Activated T-cell treated with anti-CD3 and anti-CD28 coated beads, Interleukin-2, amount 50 U/mL, for 24 hours (primary cell): ENCODE data around the gene FUBP1.

Source experiments
- DNase-seq: peaks from one replicate; pipeline ENCODE4 v3.0.0-alpha.2; 2020
- H3K27ac Mint-ChIP-seq: 2 replicates; pipeline ENCODE4 v1.8.0; 2020; ENCODE audit warnings: mild to moderate bottlenecking, mixed read lengths
- H3K27me3 Mint-ChIP-seq: 2 replicates; pipeline ENCODE4 v1.8.0; 2020; ENCODE audit warnings: mixed read lengths
- H3K36me3 Mint-ChIP-seq: 2 replicates; pipeline ENCODE4 v1.8.0; 2020; ENCODE audit warnings: low read depth, mixed read lengths
- H3K4me1 Mint-ChIP-seq: 2 replicates; pipeline ENCODE4 v1.8.0; 2020; ENCODE audit warnings: low read depth, mixed read lengths
- H3K4me3 Mint-ChIP-seq: 2 replicates; pipeline ENCODE4 v1.8.0; 2020; ENCODE audit warnings: mild to moderate bottlenecking, moderate library complexity, mixed read lengths
- H3K9me3 Mint-ChIP-seq: 2 replicates; pipeline ENCODE4 v1.8.0; 2020; ENCODE audit warnings: mixed read lengths

Gene FUBP1

DNA sequence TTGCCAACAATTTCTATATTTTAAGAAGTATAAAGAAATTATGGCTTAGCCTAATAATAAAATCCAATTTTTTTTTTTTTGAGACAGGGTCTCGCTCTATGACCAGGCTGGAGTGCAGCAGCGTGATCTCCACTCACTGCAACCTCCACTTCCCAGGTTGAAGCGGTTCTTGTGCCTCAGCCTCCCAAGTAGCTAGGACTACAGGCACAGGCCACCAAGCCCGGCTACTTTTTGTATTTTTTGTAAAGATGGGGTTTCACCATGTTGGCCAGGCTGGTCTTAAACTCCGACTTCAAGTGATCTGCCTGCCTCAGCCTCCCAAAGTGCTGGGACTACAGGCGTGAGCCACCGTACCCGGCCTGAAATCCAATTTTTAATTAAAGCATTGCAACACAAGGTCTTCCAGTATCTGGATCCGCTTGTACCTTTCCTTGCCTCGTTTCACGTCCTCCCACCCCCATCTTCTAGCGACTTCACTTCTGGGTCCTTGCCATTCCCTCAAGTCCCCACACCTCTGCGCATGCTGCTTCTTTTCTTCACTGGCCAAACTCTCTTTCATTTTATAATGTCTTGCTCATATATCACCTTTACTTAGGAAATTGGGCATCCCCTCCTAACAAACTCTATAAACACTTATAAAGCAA is 2.3 kb downstream of the FUBP1 start:
- no peaks in the 10 kb centered on the region for H3K9me3 Mint-ChIP-seq
- H3K27me3 Mint-ChIP-seq: no peaks in the 10 kb centered on the region
- H3K4me3 Mint-ChIP-seq: no peak overlapping the region
- no peak overlapping the region for H3K27ac Mint-ChIP-seq
- peaks cover 47% of the 10 kb centered on the region for H3K36me3 Mint-ChIP-seq
- DNase-seq: no peak
- H3K4me1 Mint-ChIP-seq: peaks cover 52% of the 10 kb centered on the region

DNA sequence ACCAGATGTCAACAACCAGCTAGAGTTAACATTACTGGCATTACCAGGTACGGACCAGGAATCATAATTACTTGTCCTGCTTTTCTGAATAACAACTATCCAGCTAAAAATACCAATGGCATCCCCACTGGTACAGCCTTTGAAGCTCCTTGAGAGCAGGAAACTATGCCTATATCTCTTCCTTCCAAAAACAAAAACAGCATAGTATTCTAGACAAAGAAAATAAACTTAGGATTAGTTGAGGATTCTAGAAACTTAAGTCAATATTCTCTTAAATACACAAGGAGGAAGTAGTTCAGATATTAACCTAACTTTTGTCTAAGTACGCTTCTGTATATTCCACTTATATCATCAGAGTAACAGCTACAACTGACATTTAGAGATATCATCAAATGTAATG is 3.0 kb downstream of the FUBP1 start:
- H3K36me3 Mint-ChIP-seq: peaks cover 48% of the 10 kb centered on the region
- H3K4me1 Mint-ChIP-seq: peaks cover 53% of the 10 kb centered on the region
- DNase-seq: no peak
- H3K27ac Mint-ChIP-seq: peak overlapping the region; percentile 93
- H3K9me3 Mint-ChIP-seq: no peaks in the 10 kb centered on the region
- H3K4me3 Mint-ChIP-seq: no peak overlapping the region
- no peaks in the 10 kb centered on the region for H3K27me3 Mint-ChIP-seq

DNA sequence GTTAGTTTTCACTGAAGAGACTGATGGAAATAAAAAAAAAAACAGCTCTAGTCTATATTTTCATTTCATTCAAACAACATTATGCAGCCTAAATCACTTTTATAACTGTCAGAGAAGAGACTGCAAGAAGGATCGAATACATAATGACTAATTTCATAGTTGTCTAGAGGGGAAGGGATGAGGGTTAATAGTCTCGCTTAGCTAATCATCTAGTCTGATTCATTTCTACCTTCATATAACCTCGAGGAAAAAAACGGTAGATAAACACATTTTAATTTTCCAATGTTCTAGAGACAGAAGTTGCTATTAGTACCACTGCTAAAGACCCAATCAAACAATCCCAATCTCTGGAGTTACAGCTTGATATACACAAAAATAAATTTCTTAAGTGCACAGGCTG is 3.5 kb downstream of the FUBP1 start:
- H3K36me3 Mint-ChIP-seq: peaks cover 54% of the 10 kb centered on the region
- no peaks in the 10 kb centered on the region for H3K27me3 Mint-ChIP-seq
- peaks cover 53% of the 10 kb centered on the region for H3K4me1 Mint-ChIP-seq
- H3K4me3 Mint-ChIP-seq: no peak overlapping the region
- H3K27ac Mint-ChIP-seq: peak overlapping the region; percentile 93
- no peak for DNase-seq
- no peaks in the 10 kb centered on the region for H3K9me3 Mint-ChIP-seq

DNA sequence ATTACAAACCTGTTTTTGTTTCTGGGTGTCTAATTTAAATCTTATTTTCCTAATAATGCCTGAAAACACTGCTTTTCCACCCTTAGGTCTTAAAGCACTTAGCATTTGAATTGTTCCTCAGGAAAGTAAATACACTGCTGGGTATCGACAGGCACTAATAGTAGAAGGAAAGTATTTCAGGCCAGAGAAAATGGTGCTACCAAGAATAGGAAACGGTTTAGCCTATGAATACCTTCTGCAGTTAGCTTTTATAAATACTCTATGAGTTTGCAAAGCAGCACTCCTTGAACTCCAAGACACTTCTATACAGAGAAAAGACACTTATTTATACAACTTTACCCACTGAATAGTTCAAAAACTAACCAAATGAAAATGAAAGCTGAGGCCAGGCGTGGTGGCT is 6.8 kb downstream of the FUBP1 start:
- Mint-ChIP-seq H3K27ac (peak overlapping the region; percentile 73), H3K4me3 (peak overlapping the region; percentile 48), H3K27me3 (no peaks in the 10 kb centered on the region), H3K9me3 (no peaks in the 10 kb centered on the region), H3K4me1 (peaks cover 76% of the 10 kb centered on the region), H3K36me3 (peaks cover 84% of the 10 kb centered on the region)
- no peak for DNase-seq

DNA sequence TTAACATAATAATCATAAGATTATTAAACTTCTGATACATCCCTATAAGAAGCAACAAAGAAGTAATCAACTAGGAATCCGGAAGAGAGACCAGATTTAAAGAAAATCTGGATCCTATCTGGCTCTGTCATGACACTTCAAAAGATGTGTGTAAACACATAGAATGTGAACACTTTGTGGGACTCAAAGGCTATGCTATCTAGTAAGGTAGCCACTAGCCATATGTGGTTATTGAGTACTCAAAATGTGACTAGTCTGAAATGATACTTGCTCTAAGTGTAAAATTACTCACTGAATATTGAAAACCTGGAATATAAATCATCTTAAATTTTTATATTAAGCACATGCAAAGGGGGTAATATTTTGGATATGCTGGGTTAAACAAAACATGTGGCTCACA is 8.7 kb downstream of the FUBP1 start:
- peaks cover 91% of the 10 kb centered on the region for H3K36me3 Mint-ChIP-seq
- H3K27ac Mint-ChIP-seq: peak overlapping the region; percentile 37
- peaks cover 73% of the 10 kb centered on the region for H3K4me1 Mint-ChIP-seq
- no peaks in the 10 kb centered on the region for H3K9me3 Mint-ChIP-seq
- peak overlapping the region; percentile 8 for H3K4me3 Mint-ChIP-seq
- no peaks in the 10 kb centered on the region for H3K27me3 Mint-ChIP-seq
- DNase-seq: no peak

DNA sequence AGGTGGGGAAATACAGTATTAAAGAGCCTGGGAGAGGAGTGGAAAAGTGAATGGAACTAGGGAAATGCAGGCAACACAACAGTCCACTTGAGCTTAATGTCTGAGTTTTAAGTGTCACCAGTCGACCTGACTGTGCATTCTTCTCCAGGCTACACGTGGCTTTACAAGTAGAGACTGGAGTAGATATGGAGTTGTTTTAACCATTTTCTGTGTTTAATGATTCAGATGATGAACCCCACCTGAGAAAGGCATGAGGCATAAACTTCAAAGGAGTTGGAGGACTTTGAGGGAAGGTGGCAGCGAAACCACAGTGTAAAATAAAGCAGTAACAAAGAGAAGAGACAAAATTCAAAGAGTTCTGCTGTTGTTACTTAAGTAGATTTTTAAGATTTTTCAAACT is 12.6 kb downstream of the FUBP1 start:
- DNase-seq: no peak
- H3K9me3 Mint-ChIP-seq: no peaks in the 10 kb centered on the region
- peak overlapping the region; percentile 85 for H3K27ac Mint-ChIP-seq
- no peak overlapping the region for H3K4me3 Mint-ChIP-seq
- H3K27me3 Mint-ChIP-seq: no peaks in the 10 kb centered on the region
- H3K36me3 Mint-ChIP-seq: peaks cover 93% of the 10 kb centered on the region
- peaks cover 71% of the 10 kb centered on the region for H3K4me1 Mint-ChIP-seq

DNA sequence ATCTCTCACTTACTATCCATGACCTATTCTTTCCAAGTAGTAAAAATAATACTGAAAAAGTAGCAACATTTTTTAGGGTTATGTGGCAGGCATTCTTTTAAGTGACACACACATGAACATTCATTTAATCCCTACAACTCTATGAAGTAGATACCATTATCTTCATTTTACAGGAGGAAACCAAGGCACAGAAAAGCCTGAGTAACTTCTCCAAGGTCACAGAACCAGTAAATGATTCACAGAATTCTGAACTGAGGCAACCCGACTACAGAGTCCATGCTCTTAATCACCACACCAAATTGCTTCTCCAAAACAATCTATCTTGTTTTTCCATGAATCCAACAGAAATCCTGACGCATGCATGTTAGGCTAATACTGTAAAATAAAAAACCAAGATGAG is 17.5 kb downstream of the FUBP1 start:
- Mint-ChIP-seq H3K4me3 (no peak overlapping the region), H3K9me3 (no peaks in the 10 kb centered on the region), H3K4me1 (peaks cover 53% of the 10 kb centered on the region), H3K36me3 (peaks cover 94% of the 10 kb centered on the region), H3K27me3 (no peaks in the 10 kb centered on the region), H3K27ac (peak overlapping the region; percentile 91)
- DNase-seq: no peak

DNA sequence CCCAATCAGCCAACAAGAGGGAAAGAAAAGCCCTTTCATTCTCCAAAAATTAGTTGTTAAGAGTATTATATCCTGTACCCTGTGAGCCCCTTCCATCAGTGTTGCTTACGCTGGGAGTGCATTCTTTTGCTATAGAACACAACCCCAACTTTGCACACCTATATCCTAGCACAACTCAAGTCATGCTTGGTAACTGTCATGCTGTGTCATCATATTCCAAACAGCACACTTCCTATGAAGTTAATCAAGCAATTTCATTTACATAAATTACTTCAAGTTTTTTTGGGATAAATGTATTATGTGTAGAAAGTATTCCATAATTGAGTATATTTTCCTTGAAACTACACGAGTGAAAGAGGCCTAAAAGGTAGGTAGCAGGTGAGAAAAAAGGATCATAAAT is 20.0 kb downstream of the FUBP1 start:
- Mint-ChIP-seq H3K9me3 (no peaks in the 10 kb centered on the region), H3K27ac (peak overlapping the region; percentile 53), H3K27me3 (no peaks in the 10 kb centered on the region), H3K4me3 (no peak overlapping the region), H3K4me1 (peaks cover 51% of the 10 kb centered on the region), H3K36me3 (peaks cover 97% of the 10 kb centered on the region)
- no peak for DNase-seq

DNA sequence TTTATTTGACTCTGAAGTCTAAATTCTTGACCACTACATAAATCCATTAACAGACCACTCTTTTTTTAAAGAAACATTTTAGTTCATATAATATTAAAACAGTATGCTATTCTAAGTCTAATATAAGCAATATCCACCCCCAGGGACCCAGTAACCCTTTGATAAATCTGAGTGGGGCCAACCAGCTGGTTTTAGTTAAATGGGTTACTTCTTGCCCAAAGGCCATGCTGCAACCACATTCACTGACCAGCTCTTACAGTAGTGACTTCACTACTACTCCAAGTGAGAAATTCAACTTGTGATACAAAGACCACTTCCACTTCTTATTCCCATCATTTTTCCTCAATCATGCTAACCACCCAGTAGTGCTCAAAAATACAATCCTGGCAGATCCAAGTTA is 20.5 kb downstream of the FUBP1 start:
- no peaks in the 10 kb centered on the region for H3K9me3 Mint-ChIP-seq
- no peaks in the 10 kb centered on the region for H3K27me3 Mint-ChIP-seq
- no peak for DNase-seq
- peaks cover 51% of the 10 kb centered on the region for H3K4me1 Mint-ChIP-seq
- H3K36me3 Mint-ChIP-seq: peaks cover 96% of the 10 kb centered on the region
- H3K27ac Mint-ChIP-seq: peak overlapping the region; percentile 53
- no peak overlapping the region for H3K4me3 Mint-ChIP-seq

DNA sequence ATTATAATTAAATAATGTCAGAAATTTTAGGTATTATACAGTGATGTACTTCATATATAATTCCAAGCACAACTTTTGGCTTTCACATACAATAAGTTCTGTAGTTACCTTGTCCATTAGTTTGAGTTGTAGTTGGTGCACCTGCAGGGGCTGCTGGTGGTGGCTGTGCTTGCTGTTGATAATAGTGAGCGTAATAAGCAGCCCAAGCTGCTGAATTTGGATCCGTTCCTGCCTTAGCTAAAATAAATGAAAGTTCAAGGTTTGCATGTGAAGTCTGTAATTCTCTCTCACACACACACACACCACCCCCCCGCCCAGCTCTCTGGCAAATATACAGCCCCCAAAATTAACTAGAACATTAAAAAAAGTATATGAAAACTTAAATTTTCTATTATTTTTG is 22.4 kb downstream of the FUBP1 start:
- Mint-ChIP-seq H3K4me3 (no peak overlapping the region), H3K27me3 (no peaks in the 10 kb centered on the region), H3K27ac (no peak overlapping the region), H3K36me3 (peaks cover 97% of the 10 kb centered on the region), H3K4me1 (peaks cover 46% of the 10 kb centered on the region), H3K9me3 (no peaks in the 10 kb centered on the region)
- no peak for DNase-seq

DNA sequence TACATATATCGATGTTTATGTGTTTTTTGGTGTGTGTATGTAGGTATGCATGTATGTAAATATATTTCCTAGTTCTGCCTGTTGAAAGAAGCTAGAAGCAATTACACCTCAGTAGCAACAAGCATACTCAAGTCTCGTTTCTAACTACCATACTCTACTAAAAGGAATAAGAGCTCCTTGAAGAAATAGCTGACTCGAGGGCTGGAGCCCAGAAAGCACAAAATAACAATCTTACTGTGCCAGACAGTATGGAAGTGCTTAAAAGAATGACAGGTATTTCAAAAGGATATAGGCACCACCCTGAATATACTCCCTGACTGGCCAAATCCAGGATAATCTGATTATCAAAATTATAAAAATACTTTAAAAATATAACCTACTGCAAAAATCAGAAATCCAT is 23.2 kb downstream of the FUBP1 start:
- DNase-seq: no peak
- peaks cover 97% of the 10 kb centered on the region for H3K36me3 Mint-ChIP-seq
- no peaks in the 10 kb centered on the region for H3K9me3 Mint-ChIP-seq
- no peak overlapping the region for H3K27ac Mint-ChIP-seq
- H3K27me3 Mint-ChIP-seq: no peaks in the 10 kb centered on the region
- no peak overlapping the region for H3K4me3 Mint-ChIP-seq
- H3K4me1 Mint-ChIP-seq: peaks cover 46% of the 10 kb centered on the region

DNA sequence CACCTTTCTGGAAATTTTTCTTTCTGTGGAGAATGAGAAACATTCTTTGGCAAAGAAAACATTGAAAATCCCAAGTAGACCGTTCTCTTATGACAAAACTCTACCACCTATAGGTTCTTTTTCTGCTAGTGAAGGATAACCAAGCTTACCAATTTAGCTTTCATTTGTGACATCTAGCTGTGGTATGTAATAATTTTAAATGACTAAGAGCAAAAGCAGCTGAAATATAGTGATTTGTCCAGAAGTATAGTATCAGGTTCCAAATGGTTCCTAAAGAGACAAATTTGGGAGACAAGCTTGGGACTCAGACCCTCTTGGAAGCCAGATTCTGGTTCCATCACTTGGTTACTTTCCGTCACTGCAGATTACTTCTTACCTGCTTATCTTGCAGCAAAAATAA is 24.4 kb downstream of the FUBP1 start:
- Mint-ChIP-seq H3K27me3 (no peaks in the 10 kb centered on the region), H3K9me3 (no peaks in the 10 kb centered on the region), H3K36me3 (peaks cover 97% of the 10 kb centered on the region), H3K4me3 (no peak overlapping the region), H3K27ac (peak overlapping the region; percentile 29), H3K4me1 (peaks cover 44% of the 10 kb centered on the region)
- no peak for DNase-seq

DNA sequence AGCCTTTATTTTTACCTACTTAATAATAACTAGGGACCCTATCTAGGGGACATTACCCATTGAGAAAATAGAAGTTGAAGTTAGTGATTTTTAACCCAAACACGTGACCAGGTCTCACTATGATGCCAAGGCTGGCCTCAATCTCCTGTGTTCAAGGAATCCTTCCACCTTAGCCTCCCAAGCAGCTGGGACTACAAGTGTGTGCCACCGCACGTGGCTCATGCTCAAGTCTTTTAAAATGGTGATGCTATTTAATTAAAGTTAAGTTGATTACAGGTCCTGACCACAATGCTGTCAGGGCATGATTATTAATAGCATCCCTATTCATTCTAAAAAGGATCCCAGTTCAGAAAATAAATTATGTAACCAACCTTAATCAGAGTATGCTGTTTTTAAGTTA is 25.0 kb downstream of the FUBP1 start:
- H3K27ac Mint-ChIP-seq: peak overlapping the region; percentile 30
- H3K9me3 Mint-ChIP-seq: no peaks in the 10 kb centered on the region
- DNase-seq: no peak
- H3K4me3 Mint-ChIP-seq: no peak overlapping the region
- H3K27me3 Mint-ChIP-seq: no peaks in the 10 kb centered on the region
- peaks cover 44% of the 10 kb centered on the region for H3K4me1 Mint-ChIP-seq
- H3K36me3 Mint-ChIP-seq: peaks cover 98% of the 10 kb centered on the region

DNA sequence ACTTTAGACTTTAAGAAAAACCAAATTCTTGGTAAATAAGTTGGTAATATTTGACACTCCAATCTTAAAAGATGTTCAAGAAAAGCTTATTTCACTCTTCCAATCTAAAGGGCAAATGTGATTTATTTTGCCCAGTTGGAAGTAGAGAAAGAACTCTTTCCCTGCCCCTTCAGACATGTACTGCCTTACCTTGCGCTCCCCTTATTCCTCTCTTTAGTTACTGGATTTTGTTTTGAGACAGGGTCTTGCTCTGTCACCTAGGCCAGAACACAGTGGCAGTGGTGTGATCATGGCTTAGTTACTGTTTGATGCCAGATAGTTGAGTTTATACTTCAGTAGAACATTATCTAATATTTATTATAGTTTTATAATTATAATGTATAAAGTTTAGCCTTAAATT is 27.5 kb downstream of the FUBP1 start:
- peak overlapping the region; percentile 88 for H3K27ac Mint-ChIP-seq
- H3K36me3 Mint-ChIP-seq: peaks cover 98% of the 10 kb centered on the region
- H3K27me3 Mint-ChIP-seq: no peaks in the 10 kb centered on the region
- peaks cover 53% of the 10 kb centered on the region for H3K4me1 Mint-ChIP-seq
- no peak overlapping the region for H3K4me3 Mint-ChIP-seq
- no peaks in the 10 kb centered on the region for H3K9me3 Mint-ChIP-seq
- DNase-seq: no peak

DNA sequence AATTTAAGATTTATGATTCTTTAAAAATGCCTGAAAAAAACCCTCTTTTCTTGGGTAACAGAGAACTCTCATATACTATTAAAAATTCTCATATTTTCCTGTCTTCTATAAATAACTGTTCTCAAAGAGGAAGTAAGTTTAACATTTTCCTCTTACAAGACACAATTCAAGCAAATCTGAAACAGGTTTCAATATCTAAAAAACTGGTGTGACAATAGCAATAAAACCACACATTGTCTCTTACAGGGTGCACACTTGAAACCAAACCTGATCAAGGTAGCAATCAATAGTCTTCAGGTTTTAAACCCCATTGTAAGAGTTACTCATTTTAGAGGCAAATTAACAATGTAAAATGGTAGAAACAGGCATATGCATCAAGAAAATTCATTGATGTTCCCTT is 28.0 kb downstream of the FUBP1 start:
- Mint-ChIP-seq H3K36me3 (peaks cover 97% of the 10 kb centered on the region), H3K4me3 (no peak overlapping the region), H3K9me3 (no peaks in the 10 kb centered on the region), H3K27ac (peak overlapping the region; percentile 88), H3K27me3 (no peaks in the 10 kb centered on the region), H3K4me1 (peaks cover 53% of the 10 kb centered on the region)
- no peak for DNase-seq
